ENCODE measurements around the gene ASB14. TPM values are rescaled to one million over a fixed set of nuclear protein-coding genes. Genes with fewer than 3 reads are reported as not detected.

ASB14 gene
- under 0.01 TPM in 1 of 2 replicates, not detected in the other for total RNA-seq

GRCh38 chr3:57292159-57292896, at the start of gene ASB14:
Gene ASB14 (minus strand): TSS chr3:57292685. CDS start chr3:57292033, 652 bp downstream.

GRCh38 chr3:57227204-57227929, 65.1 kb downstream of the ASB14 start, which contains the start of gene APPL1:
Gene APPL1 (plus strand): TSS chr3:57227729. CDS start chr3:57227884, 155 bp downstream.

Other genes with a start within 250 kb of the ASB14 start
- gene SPATA12, start 232.0 kb downstream of the ASB14 start, total RNA-seq: under 0.01 and 0.06 TPM in 2 replicates
- 0.26 and 0.56 TPM in 2 replicates for gene IL17RD, start 127.3 kb downstream of the ASB14 start, total RNA-seq
- 0.56 and 0.79 TPM in 2 replicates for gene HESX1, start 92.7 kb downstream of the ASB14 start, total RNA-seq
- gene APPL1, start 65.0 kb downstream of the ASB14 start, total RNA-seq: 34.8 and 35.9 TPM in 2 replicates